GM18909 (cell line): ENCODE data around the gene LALBA.
A peak's percentile ranks its signal among the peaks of the same experiment; 100 is the strongest.
"Not testable (repeated sequence)": the region's sequence is repeated elsewhere in the genome, so short reads cannot be mapped to it uniquely, and the experiment has no call there.

Experiments
- ATAC-seq: cut with Tn5 transposase; IDR thresholded peaks from one replicate; pipeline ENCODE4 v1.9.1; 2021; ENCODE audit warnings: mild to moderate bottlenecking; ENCODE audit not compliant: unreplicated experiment, poor library complexity

Gene LALBA

GRCh38 chr12:48569946-48570345 is at the start of gene LALBA:
Gene LALBA (minus strand): TSS chr12:48570046. CDS start chr12:48570020, 26 bp downstream.
- ATAC-seq: no peak

- ATAC-seq: peak; percentile 71
Measured at GRCh38 chr12:48618541-48618940, 48.7 kb upstream of the LALBA start.

- no peak for ATAC-seq
Measured at GRCh38 chr12:48615681-48616080, 45.8 kb upstream of the LALBA start.

- ATAC-seq: no peak
Measured at GRCh38 chr12:48613321-48613720, 43.5 kb upstream of the LALBA start.

GRCh38 chr12:48602192-48602989 is 32.5 kb upstream of the LALBA start:
- no peak for ATAC-seq

- ATAC-seq: no peak
Measured at GRCh38 chr12:48601013-48601756, 31.3 kb upstream of the LALBA start.

- no peak for ATAC-seq
Measured at GRCh38 chr12:48600552-48600951, 30.7 kb upstream of the LALBA start.

GRCh38 chr12:48592591-48593086 is 22.8 kb upstream of the LALBA start:
- no peak for ATAC-seq

GRCh38 chr12:48586361-48586760 is 16.5 kb upstream of the LALBA start:
- ATAC-seq: no peak

GRCh38 chr12:48583728-48584127 is 13.9 kb upstream of the LALBA start:
- no peak for ATAC-seq

GRCh38 chr12:48580831-48581230 is 11.0 kb upstream of the LALBA start:
- no peak for ATAC-seq

GRCh38 chr12:48572326-48572725 is 2.5 kb upstream of the LALBA start:
- no peak for ATAC-seq

- no peak for ATAC-seq
Measured at GRCh38 chr12:48567731-48568130, 2.1 kb downstream of the LALBA start.

GRCh38 chr12:48557919-48558318 is 11.9 kb downstream of the LALBA start:
- no peak for ATAC-seq

GRCh38 chr12:48556631-48557030 is 13.2 kb downstream of the LALBA start:
- no peak for ATAC-seq

GRCh38 chr12:48553666-48554343 is 16.0 kb downstream of the LALBA start:
- not testable (repeated sequence) for ATAC-seq

GRCh38 chr12:48551636-48552035 is 18.2 kb downstream of the LALBA start:
- ATAC-seq: not testable (repeated sequence)

GRCh38 chr12:48547012-48547411 is 22.8 kb downstream of the LALBA start:
- ATAC-seq: not testable (repeated sequence)

- ATAC-seq: no peak
Measured at GRCh38 chr12:48545833-48546469, 23.9 kb downstream of the LALBA start.

- ATAC-seq: peak; percentile 43
Measured at GRCh38 chr12:48542300-48542928, 27.4 kb downstream of the LALBA start.
